HG03139 (cell line): ENCODE data around the gene CATSPER3.
"Not testable (repeated sequence)": the region's sequence is repeated elsewhere in the genome, so short reads cannot be mapped to it uniquely, and the experiment has no call there.

ENCODE experiments used
- ATAC-seq: cut with Tn5 transposase; IDR thresholded peaks from one replicate; pipeline ENCODE4 v1.9.1; 2021; ENCODE audit not compliant: unreplicated experiment

CATSPER3 gene

GRCh38 chr5:134969166-134969565 lies 1.5 kb downstream of the CATSPER3 start:
- no peak for ATAC-seq

- ATAC-seq = no peak
Observed at GRCh38 chr5:134975078-134975715, 7.5 kb downstream of the CATSPER3 start.

GRCh38 chr5:134975843-134976242 lies 8.1 kb downstream of the CATSPER3 start:
- no peak for ATAC-seq

GRCh38 chr5:134976841-134977240 lies 9.1 kb downstream of the CATSPER3 start:
- ATAC-seq = no peak

GRCh38 chr5:134979416-134979815 lies 11.7 kb downstream of the CATSPER3 start:
- ATAC-seq = no peak

- no peak for ATAC-seq
Observed at GRCh38 chr5:134982230-134982629, 14.5 kb downstream of the CATSPER3 start.

GRCh38 chr5:134989266-134989830 lies 21.6 kb downstream of the CATSPER3 start:
- no peak for ATAC-seq

- ATAC-seq = not testable (repeated sequence)
Observed at GRCh38 chr5:134990183-134990582, 22.5 kb downstream of the CATSPER3 start.

GRCh38 chr5:134992148-134992547 lies 24.4 kb downstream of the CATSPER3 start:
- ATAC-seq = no peak

GRCh38 chr5:134993161-134993560 lies 25.5 kb downstream of the CATSPER3 start:
- ATAC-seq = no peak

- no peak for ATAC-seq
Observed at GRCh38 chr5:134994560-134995156, 27.0 kb downstream of the CATSPER3 start.

GRCh38 chr5:134995850-134996402 lies 28.2 kb downstream of the CATSPER3 start:
- ATAC-seq = no peak

GRCh38 chr5:134997015-134997414 lies 29.3 kb downstream of the CATSPER3 start:
- no peak for ATAC-seq

- not testable (repeated sequence) for ATAC-seq
Observed at GRCh38 chr5:134998068-134998467, 30.4 kb downstream of the CATSPER3 start.

- no peak for ATAC-seq
Observed at GRCh38 chr5:135004376-135004775, 36.7 kb downstream of the CATSPER3 start.

- ATAC-seq = no peak
Observed at GRCh38 chr5:135005076-135005475, 37.4 kb downstream of the CATSPER3 start.

GRCh38 chr5:135007305-135007704 lies 39.6 kb downstream of the CATSPER3 start:
- no peak for ATAC-seq

- no peak for ATAC-seq
Observed at GRCh38 chr5:135007749-135008363, 40.1 kb downstream of the CATSPER3 start.

- no peak for ATAC-seq
Observed at GRCh38 chr5:135008556-135008955, 40.8 kb downstream of the CATSPER3 start.

- ATAC-seq = no peak
Observed at GRCh38 chr5:135008981-135009735, 41.5 kb downstream of the CATSPER3 start.
